GM18498 (cell line): ENCODE measurements around the gene NCBP3.
A peak's percentile ranks its signal among the peaks of the same experiment; 100 is the strongest.

Experiments
- ATAC-seq: cut with Tn5 transposase; IDR thresholded peaks from one replicate; pipeline ENCODE4 v1.9.1; 2021; ENCODE audit warnings: mild to moderate bottlenecking, moderate library complexity; ENCODE audit not compliant: unreplicated experiment

NCBP3 gene

DNA sequence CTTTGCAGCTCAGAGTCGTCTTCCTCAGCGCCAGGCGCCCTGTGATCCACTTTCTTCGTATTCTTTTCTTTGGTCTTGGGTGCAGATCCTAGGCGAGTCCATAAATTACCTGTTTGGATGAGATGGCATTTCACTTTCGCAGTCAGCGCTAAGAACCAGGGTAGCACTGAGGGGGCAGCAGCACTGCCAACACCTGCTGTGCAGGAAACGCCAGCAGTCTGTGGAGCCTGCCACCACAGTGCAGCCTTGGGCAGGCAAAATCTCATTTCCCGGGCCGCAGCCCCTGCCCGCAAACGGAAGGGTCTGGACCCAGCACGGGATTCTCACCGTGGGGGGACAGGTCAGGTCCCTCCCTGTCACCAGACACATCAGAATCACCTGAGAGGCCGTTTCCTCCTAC, 32.9 kb downstream of the NCBP3 start:
- ATAC-seq: no peak

- no peak for ATAC-seq
Observed at GRCh38 chr17:3812771-3813170, 33.3 kb downstream of the NCBP3 start.

DNA sequence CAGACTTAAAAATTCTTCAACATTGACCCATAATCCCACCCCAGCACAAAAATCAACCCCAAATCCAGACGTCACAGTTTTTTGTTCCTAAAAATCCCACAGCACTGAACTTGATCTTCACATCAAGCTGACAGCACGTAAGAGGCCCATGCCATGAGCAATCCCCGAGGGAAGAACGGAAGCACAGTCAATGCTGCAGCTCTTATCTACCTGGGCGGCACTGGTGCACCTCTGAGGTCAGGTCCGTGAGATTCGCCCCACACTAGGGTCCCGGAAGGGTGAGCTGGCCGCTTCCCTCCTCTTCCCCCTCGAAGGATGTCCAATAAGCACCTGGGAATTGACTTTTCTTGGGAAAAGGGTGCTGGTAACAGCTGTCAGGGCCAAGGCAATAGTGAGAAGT, 33.8 kb downstream of the NCBP3 start:
- no peak for ATAC-seq

- no peak for ATAC-seq
Observed at GRCh38 chr17:3810019-3810418, 36.0 kb downstream of the NCBP3 start.

- ATAC-seq: no peak
Observed at GRCh38 chr17:3809135-3809534, 36.9 kb downstream of the NCBP3 start.

- ATAC-seq: no peak
Observed at GRCh38 chr17:3808701-3809100, 37.3 kb downstream of the NCBP3 start.

DNA sequence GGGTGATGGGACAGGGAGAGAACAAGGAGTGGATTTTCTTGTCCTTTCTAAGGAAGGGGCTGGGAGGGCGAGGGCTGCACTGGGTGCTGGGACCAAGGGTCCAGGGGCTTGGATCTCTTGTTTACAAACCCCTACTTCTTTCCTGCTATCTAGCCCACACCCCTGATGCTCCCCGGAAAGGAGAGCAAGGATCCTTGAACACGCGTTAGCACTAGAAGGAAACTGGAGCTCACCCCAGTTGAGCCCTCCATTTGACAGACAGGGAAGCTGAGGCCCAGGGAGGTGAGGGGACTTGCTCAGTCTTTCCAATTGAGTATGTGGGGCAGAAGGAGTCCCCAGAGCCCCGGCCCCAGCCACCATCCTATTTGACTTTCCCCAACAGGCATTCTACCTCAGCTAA, 40.5 kb downstream of the NCBP3 start:
- no peak for ATAC-seq

DNA sequence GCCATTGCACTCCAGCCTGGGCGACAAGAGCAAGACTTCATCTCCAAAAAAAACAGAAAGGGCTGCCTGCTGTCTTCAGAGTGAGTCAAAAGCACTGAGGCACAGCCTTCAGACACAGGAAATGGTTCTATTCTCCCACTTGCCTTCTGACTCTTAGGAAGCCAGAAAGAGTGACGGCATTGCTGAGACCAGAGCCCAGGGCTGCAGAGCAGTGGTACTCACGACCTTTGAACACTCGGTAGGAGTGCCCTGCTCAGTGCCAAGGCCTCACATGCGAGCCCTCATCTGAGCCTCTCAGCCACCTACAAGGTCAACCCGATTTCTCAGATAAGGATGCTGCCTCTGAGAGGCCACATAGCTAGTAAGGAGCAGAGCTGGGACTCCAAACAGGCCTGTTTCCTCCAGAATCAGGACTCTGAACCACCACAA, 41.5 kb downstream of the NCBP3 start:
- peak; percentile 71 for ATAC-seq

- ATAC-seq: no peak
Observed at GRCh38 chr17:3803308-3803640, 42.8 kb downstream of the NCBP3 start.

DNA sequence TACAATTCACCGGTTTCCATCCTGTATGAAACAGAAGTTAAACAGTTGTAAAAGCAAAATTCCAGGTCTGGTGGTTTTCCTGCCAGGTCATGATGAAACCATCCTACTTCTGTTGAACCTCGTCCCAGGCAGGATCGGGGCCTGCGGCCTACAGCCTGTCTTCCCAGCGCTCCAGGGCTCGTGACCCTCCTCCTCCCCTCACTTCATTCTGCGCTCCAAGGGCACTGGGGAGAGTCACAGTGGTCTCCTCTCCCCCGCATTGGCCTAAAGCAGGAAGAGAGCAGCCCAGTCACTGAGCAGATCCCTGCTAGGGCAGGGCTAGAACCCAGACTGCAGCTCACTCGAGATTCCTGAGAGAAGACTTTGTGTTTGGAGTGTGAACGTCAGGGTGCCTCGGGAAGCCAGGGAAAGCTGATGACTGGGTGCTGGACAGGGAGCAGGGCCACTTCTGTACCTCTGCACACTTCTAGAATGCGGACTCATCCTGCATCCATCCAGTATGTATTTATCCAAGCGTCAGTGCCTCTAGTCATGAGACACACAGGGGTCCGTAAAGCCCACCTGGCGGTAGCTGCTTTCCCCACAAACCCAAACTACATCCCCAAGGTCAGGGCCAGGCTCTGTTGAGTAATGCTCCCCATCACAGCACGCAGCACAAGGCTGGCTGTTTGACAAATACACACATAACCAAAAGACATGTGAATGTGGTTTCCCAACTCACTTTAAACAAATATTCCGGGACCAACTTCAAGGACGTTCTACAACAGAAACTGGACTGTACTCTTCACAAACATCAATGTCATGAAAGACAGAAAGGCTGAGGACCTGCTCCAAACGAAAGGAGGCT, 43.4 kb downstream of the NCBP3 start:
- no peak for ATAC-seq

GRCh38 chr17:3801792-3802191, 44.3 kb downstream of the NCBP3 start:
- no peak for ATAC-seq

DNA sequence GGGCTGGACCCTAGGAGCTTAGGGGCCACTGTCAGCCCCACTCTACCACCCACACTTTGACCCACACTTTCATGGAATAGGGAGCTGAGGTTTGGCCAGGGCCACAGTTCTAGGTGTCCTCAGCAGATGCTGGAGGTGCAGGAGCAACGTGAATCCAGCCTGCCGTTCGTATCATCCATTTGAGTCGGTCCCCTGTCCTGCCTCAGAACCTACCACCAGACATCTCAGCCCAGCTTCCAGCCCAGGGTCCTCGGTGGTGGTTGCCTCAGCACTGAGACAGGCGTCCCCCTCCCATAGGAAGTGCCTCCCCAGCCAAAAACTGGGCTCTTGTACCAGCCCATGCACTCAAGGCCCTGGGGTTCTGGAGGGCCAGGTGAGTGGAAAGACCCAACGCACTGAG, 44.7 kb downstream of the NCBP3 start:
- no peak for ATAC-seq

DNA sequence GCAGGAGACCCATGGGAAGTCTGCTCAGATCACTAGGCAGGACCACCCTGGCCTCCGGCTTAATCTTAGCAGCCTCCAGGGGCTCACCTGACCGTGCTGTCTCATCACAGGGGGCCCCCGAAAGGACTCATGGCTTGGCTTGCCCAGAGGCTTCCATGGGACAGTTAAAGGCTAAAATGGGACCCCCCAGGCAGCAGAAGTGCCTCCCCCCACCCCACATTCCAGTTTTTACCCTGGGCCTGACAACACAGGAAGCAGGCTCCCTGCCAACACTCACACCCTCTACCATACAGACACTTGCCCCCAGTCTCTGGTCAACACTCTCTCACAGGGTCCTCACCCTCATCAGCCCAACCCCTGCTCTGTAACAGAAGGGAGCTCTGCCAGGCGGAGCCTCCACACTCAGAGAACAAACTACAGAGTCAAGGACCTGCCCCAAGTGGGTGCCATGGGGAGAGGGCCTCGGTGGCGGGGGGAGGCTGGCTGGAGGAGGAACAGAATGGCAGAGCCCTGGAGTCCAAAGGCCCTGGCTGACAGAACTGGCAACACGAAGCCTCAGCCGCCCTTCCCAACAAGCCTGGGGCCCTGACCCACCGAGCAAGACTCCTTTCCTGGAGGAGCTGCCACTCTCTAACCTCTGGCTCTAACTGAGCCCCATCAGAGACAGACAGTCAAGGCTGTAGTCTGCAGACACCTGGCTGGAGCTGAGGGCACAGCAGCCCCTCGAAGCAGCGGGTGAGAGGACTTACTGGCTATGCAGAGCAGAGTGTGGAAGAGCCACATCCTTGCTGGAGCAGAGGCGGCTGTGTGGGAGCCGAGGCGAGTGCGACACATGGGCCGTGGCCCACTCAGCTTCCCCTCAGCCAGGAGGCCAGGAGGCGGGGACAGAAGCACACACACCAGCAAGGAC, 45.4 kb downstream of the NCBP3 start, which contains the start of gene ITGAE:
Gene ITGAE (minus strand): TSS at position 827 of the 910 bp plus-strand sequence. CDS start 44 bp downstream, at position 783.
- ATAC-seq: no peak

GRCh38 chr17:3799181-3799945, 46.7 kb downstream of the NCBP3 start:
- no peak for ATAC-seq

DNA sequence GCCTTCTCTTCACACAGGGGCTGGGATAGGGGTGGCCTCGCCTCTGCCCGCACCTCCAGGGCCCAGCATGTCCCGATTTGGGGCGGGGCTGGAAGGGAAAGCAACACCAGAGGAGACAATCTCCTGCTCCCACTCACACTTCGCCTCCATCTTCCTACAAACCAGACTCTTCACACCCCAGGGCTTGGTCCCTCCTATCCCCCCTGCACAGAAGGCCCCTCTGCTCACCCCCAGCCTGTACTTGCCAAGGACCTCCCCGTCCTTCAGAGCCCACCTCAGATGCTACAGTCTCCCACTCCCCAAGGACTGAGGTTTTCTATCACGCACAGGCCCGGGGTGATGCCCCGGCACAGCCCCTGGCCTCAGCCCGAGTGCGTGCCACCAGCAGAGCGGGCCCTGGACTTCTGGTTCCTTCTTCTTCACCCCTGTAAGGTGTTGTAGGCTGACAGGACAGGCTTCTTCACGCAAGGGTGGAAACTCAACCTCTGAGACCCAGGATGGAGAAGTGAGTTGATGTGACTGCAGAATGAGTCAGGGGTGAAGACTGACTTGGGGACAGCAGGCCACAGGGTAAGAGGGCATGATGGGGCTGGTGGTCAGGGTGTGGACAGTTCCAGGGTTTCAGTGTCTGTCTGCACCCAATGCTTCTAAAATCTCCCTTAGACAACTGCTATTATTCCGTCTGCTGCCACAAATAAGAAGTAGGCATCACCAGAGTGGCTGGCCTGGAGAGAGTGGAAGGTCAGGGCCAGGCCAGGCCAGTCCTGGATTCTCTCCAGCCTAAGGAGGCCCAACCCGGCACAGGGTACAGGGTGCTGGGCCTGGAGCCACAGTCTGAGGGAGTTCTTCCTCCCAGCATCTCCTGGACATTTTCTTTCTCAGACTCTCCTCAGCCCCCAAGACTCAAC, 47.5 kb downstream of the NCBP3 start:
- no peak for ATAC-seq

DNA sequence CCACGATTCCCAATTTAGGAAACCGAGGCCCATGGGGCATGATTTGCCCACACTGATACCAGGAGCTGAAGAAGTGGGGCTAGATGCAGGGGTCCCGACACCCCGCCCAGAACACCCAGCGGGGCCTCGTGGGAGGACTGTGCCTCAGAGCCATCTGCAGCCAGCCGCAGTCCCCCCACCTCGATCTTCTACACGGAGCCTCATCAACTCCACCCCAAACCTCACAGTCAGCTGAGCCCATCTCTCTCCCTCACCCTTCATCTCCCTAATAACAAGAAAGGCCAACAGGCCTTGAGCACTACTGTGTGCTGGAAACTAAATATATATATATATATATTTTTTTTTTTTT, 49.2 kb downstream of the NCBP3 start:
- peak; percentile 30 for ATAC-seq

GRCh38 chr17:3796110-3796821, 49.8 kb downstream of the NCBP3 start:
- peak; percentile 73 for ATAC-seq

DNA sequence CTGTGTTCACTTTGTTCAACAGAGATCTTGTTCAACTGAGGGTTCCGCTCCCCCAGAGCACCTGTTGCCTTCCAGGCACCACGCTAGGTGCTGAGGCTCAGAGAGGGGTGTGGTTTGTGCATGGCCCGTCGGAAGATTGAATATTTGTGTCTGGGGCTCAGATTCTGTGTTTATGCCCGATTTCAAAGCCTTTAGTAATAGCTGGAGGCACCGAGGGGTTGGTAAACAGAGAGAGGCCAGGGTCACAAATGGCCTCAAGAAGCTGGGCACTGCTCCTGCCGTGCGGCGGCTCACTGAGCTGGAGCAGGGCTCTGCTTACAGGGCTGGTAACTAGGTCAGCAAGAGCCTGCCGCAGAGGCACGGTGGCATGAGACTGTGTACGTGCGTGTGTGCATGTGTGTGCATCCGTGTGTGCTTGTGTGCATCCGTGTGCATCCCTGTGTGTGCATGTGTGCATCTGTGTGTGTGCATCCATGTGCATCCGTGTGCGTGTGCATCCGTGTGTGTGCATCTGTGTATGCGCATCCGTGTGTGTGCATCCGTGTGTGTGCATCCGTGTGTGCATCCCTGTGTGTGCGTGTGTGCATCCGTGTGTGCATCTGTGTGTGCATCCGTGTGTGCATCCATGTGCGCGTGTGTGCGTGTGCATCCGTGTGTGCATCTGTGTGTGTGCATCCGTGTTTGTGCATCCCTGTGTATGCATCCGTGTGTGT, 50.5 kb downstream of the NCBP3 start:
- ATAC-seq: no peak
